B cell (primary cell): ENCODE data around the gene ZNF836. TPM values are rescaled to one million over a fixed set of nuclear protein-coding genes. Genes with fewer than 3 reads are reported as not detected.
A peak's percentile ranks its signal among the peaks of the same experiment; 100 is the strongest.

Experiments used
- ATAC-seq: fragments of 200-7000 bp; cut with Tn5 transposase; one replicate; pipeline ENCODE4 v1.10.0; 2021; ENCODE audit warnings: low read depth, mild to moderate bottlenecking, moderate number of reproducible peaks, moderate library complexity
- CTCF ChIA-PET: fragments of 350-600 bp; sonication (Branson Sonifier 250); formaldehyde crosslinking; loops from one replicate; lab custom pipeline; 2021; ENCODE audit warnings: antibody characterized with exemption, inconsistent platforms; lab: Charles Lee
- POLR2A ChIA-PET: fragments of 350-600 bp; sonication (Branson Sonifier 250); formaldehyde crosslinking; loops from one replicate; lab custom pipeline; 2021; ENCODE audit warnings: antibody characterized with exemption; lab: Charles Lee
- DNase-seq: peaks from one replicate; pipeline ENCODE4 v3.0.0; 2013
- H2AFZ ChIP-seq: 2 replicates; pipeline ENCODE4 v1.6.1; 2012; ENCODE audit warnings: mild to moderate bottlenecking, low read depth, low read length; ENCODE audit not compliant: insufficient read depth, poor library complexity, severe bottlenecking
- H3K27ac ChIP-seq, 2 donors: 1 replicate in 1 of 2; 2 replicates in 1 of 2; pipeline ENCODE4 v1.5.1; 2012 to 2013; ENCODE audit warnings: low read length in 2 of 2, mild to moderate bottlenecking in 2 of 2, moderate library complexity in 1 of 2
- H3K27me3 ChIP-seq, 4 experiments: fragments of 200-600 bp in 1 of 4; sonication (generic) in 1 of 4; replicated peaks in 1 of 4; 1 replicate in 2 of 4; 2 replicates in 2 of 4; pipeline versions ENCODE4 v1.6.1 to v1.7.0; 2013 to 2016; ENCODE audit warnings: low read length in 3 of 4, mild to moderate bottlenecking in 2 of 4, mixed read lengths in 1 of 4, moderate library complexity in 1 of 4; ENCODE audit not compliant: insufficient read depth in 4 of 4, control insufficient read depth in 3 of 4; ENCODE audit errors: control extremely low read depth in 1 of 4
- H3K36me3 ChIP-seq, 2 experiments: replicated peaks in 1 of 2; 1 replicate in 1 of 2; 2 replicates in 1 of 2; pipeline versions ENCODE4 v1.6.1 to v1.7.1; 2013; ENCODE audit warnings: low read length in 1 of 2; ENCODE audit not compliant: insufficient read depth in 2 of 2, control insufficient read depth in 1 of 2; ENCODE audit errors: control extremely low read depth in 1 of 2, extremely low read depth in 1 of 2
- H3K4me1 ChIP-seq, 2 donors: fragments of 200-600 bp in 1 of 2; sonication (generic) in 1 of 2; 1 replicate in 1 of 2; 2 replicates in 1 of 2; pipeline versions ENCODE4 v1.5.1 to v1.6.1; 2013 to 2017; ENCODE audit warnings: low read length in 2 of 2; ENCODE audit not compliant: control insufficient read depth in 2 of 2, insufficient read depth in 2 of 2
- H3K4me2 ChIP-seq: replicated peaks from 2 replicates; pipeline ENCODE3; 2012; ENCODE audit warnings: mild to moderate bottlenecking, low read depth, low read length; ENCODE audit not compliant: poor library complexity, severe bottlenecking
- H3K4me3 ChIP-seq, 5 experiments: fragments of 200-600 bp in 1 of 5; sonication (generic) in 1 of 5; 1 replicate in 3 of 5; 2 replicates in 2 of 5; pipeline versions ENCODE4 v1.5.1 to v1.7.0; 2011 to 2016; ENCODE audit warnings: low read length in 4 of 5, mild to moderate bottlenecking in 4 of 5, low read depth in 2 of 5, control low read depth in 1 of 5, moderate library complexity in 1 of 5; ENCODE audit not compliant: insufficient read depth in 1 of 5; ENCODE audit errors: control extremely low read depth in 1 of 5, extremely low read depth in 1 of 5
- H3K79me2 ChIP-seq: fragments of 200-600 bp; sonication (generic); one replicate; pipeline ENCODE4 v1.6.0; 2016; ENCODE audit warnings: low read length; ENCODE audit not compliant: control insufficient read depth, insufficient read depth
- H3K9ac ChIP-seq: fragments of 200-600 bp; sonication (generic); 2 replicates; pipeline ENCODE4 v1.6.1; 2017; ENCODE audit warnings: mild to moderate bottlenecking, low read length, moderate library complexity
- H3K9me3 ChIP-seq, 3 donors: one replicate each; pipeline versions ENCODE4 v1.6.1 to v1.7.1; 2013; ENCODE audit warnings: low read length in 2 of 3; ENCODE audit not compliant: control insufficient read depth in 2 of 3, insufficient read depth in 1 of 3; ENCODE audit errors: control extremely low read depth in 1 of 3
- H4K20me1 ChIP-seq: 2 replicates; pipeline ENCODE4 v1.6.0; 2012; ENCODE audit warnings: mild to moderate bottlenecking, low read length; ENCODE audit not compliant: insufficient read depth, control insufficient read depth, poor library complexity, severe bottlenecking
- H3K27ac Mint-ChIP-seq: one replicate; pipeline ENCODE4 v1.8.0; 2021; ENCODE audit warnings: mixed read lengths
- H3K27me3 Mint-ChIP-seq: one replicate; pipeline ENCODE4 v1.8.0; 2021; ENCODE audit warnings: mixed read lengths
- H3K4me1 Mint-ChIP-seq: one replicate; pipeline ENCODE4 v1.8.0; 2021; ENCODE audit warnings: mixed read lengths
- H3K4me3 Mint-ChIP-seq: one replicate; pipeline ENCODE4 v1.8.0; 2021; ENCODE audit warnings: mixed read lengths
- H3K9me3 Mint-ChIP-seq: one replicate; pipeline ENCODE4 v1.8.0; 2022; ENCODE audit warnings: mixed read lengths; ENCODE audit not compliant: insufficient read depth
- CTCF ChIP-seq: fragments of 200-600 bp; IDR thresholded peaks from one replicate; pipeline ENCODE4 v1.8.0; 2022; ENCODE audit warnings: antibody characterized with exemption, mild to moderate bottlenecking
- EZH2 ChIP-seq: IDR thresholded peaks from 2 replicates; pipeline ENCODE4 v1.6.1; 2012; ENCODE audit warnings: borderline replicate concordance, low read depth, mild to moderate bottlenecking, moderate library complexity, low read length; ENCODE audit not compliant: insufficient read depth, poor library complexity, severe bottlenecking
- WGBS: methylation state at CpG from one replicate; pipeline ENCODE4 v1.1.5; 2013; ENCODE audit warnings: missing lambda C conversion rate; ENCODE audit not compliant: insufficient coverage; 5-methylcytosine and 5-hydroxymethylcytosine counted together
- intact Hi-C: fragments of 100-400 bp; cut with micrococcal nuclease; formaldehyde crosslinking; loops from one replicate; pipeline ENCODE4 v1.10.0; 2022
- polyA plus RNA-seq: library from polyadenylated mRNA; depleted of rRNA; stranded (reverse); fragments of >200 nt; gene quantifications from 2 replicates; pipeline ENCODE4 v1.2.3, GENCODE V29; 2012
- total RNA-seq, 2 donors: library from RNA; stranded (reverse); fragments of 120-200 nt in 1 of 2; gene quantifications; 1 replicate in 1 of 2; 2 replicates in 1 of 2; pipeline versions ENCODE4 v1.2.3 to v1.2.4, GENCODE V29; 2013 to 2022

ZNF836 gene
- total and polyA plus RNA-seq, 2 donors (not counting 1 experiment from before 2014, with no cell fraction given): 8.1 to 46.4 TPM

GRCh38 chr19:52189735-52190486, 18.5 kb upstream of the ZNF836 start, which contains the start of gene PPP2R1A:
Gene PPP2R1A, plus strand, starts transcription at chr19:52190052. Its CDS starts 45 bp downstream, at chr19:52190097.
- Mint-ChIP-seq H3K4me3 (peak within 1 kb of the TSS; percentile 99), H3K4me1 (peaks cover 45% of the 10 kb centered on the region), H3K9me3 (no peaks in the 10 kb centered on the region), H3K27ac (peak within 1 kb of the TSS; percentile 100), H3K27me3 (no peaks in the 10 kb centered on the region)
- Histone ChIP-seq H3K9ac (peak within 1 kb of the TSS; percentile 99), H3K4me3 (peak within 1 kb of the TSS; percentile 60 to 100 (median 85)), H4K20me1 (peaks cover 42% of the 10 kb centered on the region), H3K27me3 (no peaks in the 10 kb centered on the region), H3K79me2 (peaks cover 58% of the 10 kb centered on the region), H3K4me2 (peak within 1 kb of the TSS; percentile 93), H3K4me1 (peaks cover 41 to 56% of the 10 kb centered on the region in 2 donors), H3K9me3 (peaks cover 0 to 4% (median 0%) of the 10 kb centered on the region in 3 donors), H3K27ac (peak within 1 kb of the TSS; percentile 89 to 99), H3K36me3 (peaks cover 0 to 22% of the 10 kb centered on the region in 2 experiments), H2AFZ (peak within 1 kb of the TSS; percentile 90)
- TF ChIP-seq EZH2 (no peak), CTCF (no peak)
- DNase-seq (peak; percentile 100), ATAC-seq (peak; percentile 74)
- POLR2A ChIA-PET: interaction anchor here (0.5 to 1.8 kb wide), 13 partner anchors 12 to 2000 kb away, joined by 3 to 31 read pairs (median 4); partner anchors contain the start of genes MBOAT7, ZNF614, ZNF616 and ZNF836
- intact Hi-C loops: loop anchor here (1.0 kb wide), 5 partner anchors 19 to 141 kb away; partner anchors contain the start of genes ZNF616, ZNF766 and ZNF836
- under 1% methylated on average over 70 of the region's 70 CpGs for WGBS
- CTCF ChIA-PET: interaction anchor here (0.7 to 1.9 kb wide), 7 partner anchors 12 to 747 kb away, joined by 3 to 9 read pairs (median 3); partner anchors contain the start of gene ZNF836
